Liver (tissue), 9 donors: ENCODE results near the gene PXDN. TPM values are rescaled to one million over a fixed set of nuclear protein-coding genes. Genes with fewer than 3 reads are reported as not detected.

Experiments used
- DNase-seq: peaks from one replicate; pipeline ENCODE4 v3.0.0-alpha.2; 2017; ENCODE audit warnings: low spot score
- H3K27ac ChIP-seq, 2 donors: one replicate each; pipeline ENCODE4 v1.7.0; 2013; ENCODE audit warnings: inconsistent platforms in 2 of 2, low read length in 2 of 2, control low read depth in 1 of 2, low read depth in 1 of 2, mild to moderate bottlenecking in 1 of 2
- H3K27me3 ChIP-seq, 4 donors: one replicate each; pipeline versions ENCODE4 v1.6.1 to v1.7.0; 2013; ENCODE audit warnings: low read length in 3 of 4, inconsistent platforms in 1 of 4, mild to moderate bottlenecking in 1 of 4, moderate library complexity in 1 of 4; ENCODE audit not compliant: control insufficient read depth in 4 of 4, insufficient read depth in 4 of 4
- H3K36me3 ChIP-seq, 4 donors: one replicate each; pipeline versions ENCODE4 v1.6.1 to v1.7.0; 2013; ENCODE audit warnings: low read length in 3 of 4, mild to moderate bottlenecking in 3 of 4, low read depth in 1 of 4, moderate library complexity in 1 of 4; ENCODE audit not compliant: control insufficient read depth in 4 of 4, insufficient read depth in 3 of 4
- H3K4me1 ChIP-seq, 4 donors: one replicate each; pipeline versions ENCODE4 v1.6.1 to v1.7.0; 2013; ENCODE audit warnings: low read length in 3 of 4, mild to moderate bottlenecking in 3 of 4, moderate library complexity in 1 of 4; ENCODE audit not compliant: control insufficient read depth in 4 of 4, insufficient read depth in 4 of 4
- H3K4me3 ChIP-seq, 3 donors: one replicate each; pipeline versions ENCODE4 v1.6.1 to v1.7.0; 2013; ENCODE audit warnings: low read length in 3 of 3, control low read depth in 1 of 3, low read depth in 1 of 3, mild to moderate bottlenecking in 1 of 3
- H3K9ac ChIP-seq, 2 donors: one replicate each; pipeline ENCODE4 v1.7.0; 2013; ENCODE audit warnings: low read length in 2 of 2, mild to moderate bottlenecking in 2 of 2, moderate library complexity in 2 of 2, control low read depth in 1 of 2, low read depth in 1 of 2
- H3K9me3 ChIP-seq, 4 donors: one replicate each; pipeline versions ENCODE4 v1.6.1 to v1.7.0; 2013; ENCODE audit warnings: low read length in 3 of 4; ENCODE audit not compliant: control insufficient read depth in 4 of 4
- EGR1 ChIP-seq, 2 donors: IDR thresholded peaks; 2 replicates each; pipeline ENCODE4 v1.6.1; 2016 to 2018; ENCODE audit warnings: antibody characterized with exemption in 2 of 2, low read depth in 2 of 2
- FOXA1 ChIP-seq: IDR thresholded peaks from 2 replicates; pipeline ENCODE4 v1.6.1; 2016; ENCODE audit warnings: antibody characterized with exemption
- FOXA2 ChIP-seq: IDR thresholded peaks from 2 replicates; pipeline ENCODE4 v1.6.1; 2016; ENCODE audit warnings: antibody characterized with exemption
- GABPA ChIP-seq, 2 donors: IDR thresholded peaks in 1 of 2; conservative IDR thresholded peaks in 1 of 2; 2 replicates each; pipeline ENCODE4 v1.6.1; 2016; ENCODE audit warnings: antibody characterized with exemption in 2 of 2, mild to moderate bottlenecking in 1 of 2, moderate library complexity in 1 of 2
- HNF4A ChIP-seq, 2 donors: conservative IDR thresholded peaks; 2 replicates each; pipeline ENCODE4 v1.6.1; 2016; ENCODE audit warnings: antibody characterized with exemption in 2 of 2, mild to moderate bottlenecking in 2 of 2
- HNF4G ChIP-seq: IDR thresholded peaks from 2 replicates; pipeline ENCODE4 v1.6.1; 2016; ENCODE audit warnings: antibody characterized with exemption
- JUND ChIP-seq, 2 donors: IDR thresholded peaks; 2 replicates each; pipeline ENCODE4 v1.6.1; 2016; ENCODE audit warnings: antibody characterized with exemption in 2 of 2
- MAX ChIP-seq: IDR thresholded peaks from 2 replicates; pipeline ENCODE4 v1.6.1; 2016; ENCODE audit warnings: antibody characterized with exemption
- NR2F2 ChIP-seq: IDR thresholded peaks from 2 replicates; pipeline ENCODE4 v1.6.1; 2016; ENCODE audit warnings: antibody characterized with exemption
- RAD21 ChIP-seq, 2 donors: IDR thresholded peaks; 2 replicates each; pipeline ENCODE4 v1.6.1; 2016; ENCODE audit warnings: antibody characterized with exemption in 2 of 2, mild to moderate bottlenecking in 2 of 2
- RXRA ChIP-seq, 2 donors: IDR thresholded peaks; 2 replicates each; pipeline ENCODE4 v1.6.1; 2017 to 2018; ENCODE audit warnings: antibody characterized with exemption in 2 of 2, mild to moderate bottlenecking in 1 of 2
- SP1 ChIP-seq: IDR thresholded peaks from 2 replicates; pipeline ENCODE4 v1.6.1; 2018; ENCODE audit warnings: antibody characterized with exemption, mild to moderate bottlenecking
- TAF1 ChIP-seq: conservative IDR thresholded peaks from 2 replicates; pipeline ENCODE4 v1.6.1; 2016; ENCODE audit warnings: antibody characterized with exemption, mild to moderate bottlenecking
- YY1 ChIP-seq: IDR thresholded peaks from 2 replicates; pipeline ENCODE4 v1.6.1; 2016; ENCODE audit warnings: antibody characterized with exemption, mild to moderate bottlenecking
- ZBTB33 ChIP-seq: IDR thresholded peaks from 2 replicates; pipeline ENCODE4 v1.6.1; 2016; ENCODE audit warnings: antibody characterized with exemption
- WGBS: extraction: QIAGEN DNeasy Blood & Tissue Kit; methylation state at CpG from one replicate; pipeline ENCODE4 v1.1.7; 2013; 5-methylcytosine and 5-hydroxymethylcytosine counted together
- polyA plus RNA-seq, 2 donors: library from polyadenylated mRNA; stranded (reverse) in 1 of 2; unstranded in 1 of 2; fragments of 200-250 nt in 1 of 2; fragments of >200 nt in 1 of 2; fragmentation: Nextera tagmentation in 1 of 2; extraction: Ambion mirVana in 1 of 2; gene quantifications; one replicate each; pipeline versions ENCODE4 v1.2.1 to v1.2.3, GENCODE V29; 2013 to 2015
- total RNA-seq, 2 donors: library from RNA; depleted of rRNA; stranded (reverse); fragments of >200 nt; gene quantifications; one replicate each; pipeline ENCODE4 v1.2.3, GENCODE V29; 2014
- TF ChIP-seq, protein P1 (sequence below): IDR thresholded peaks from 2 replicates; pipeline ENCODE4 v1.6.1; 2016; ENCODE audit warnings: antibody characterized with exemption
- TF ChIP-seq, protein P2 (sequence below): IDR thresholded peaks from 2 replicates; pipeline ENCODE4 v1.6.1; 2016; ENCODE audit warnings: antibody characterized with exemption, mild to moderate bottlenecking
- TF ChIP-seq, protein P3 (sequence below): fragments of 150-350 bp; IDR thresholded peaks from 2 replicates; pipeline ENCODE4 v1.5.1; 2017; ENCODE audit warnings: improper control_type of control experiment, low read depth, low read length; ENCODE audit not compliant: missing input control
- donor health status: healthy.
- donor health status: healthy.
- donor health status: healthy.
- donor health status: healthy.
- donor health status: healthy.

PXDN gene
- total and polyA plus RNA-seq, 4 donors: 4.2 to 21.5 (median 16.9) TPM

GRCh38 chr2:1697601-1698000 is 46.7 kb downstream of the PXDN start:
- H3K27me3 ChIP-seq: no peaks in the 10 kb centered on the region
- no peaks in the 10 kb centered on the region for H3K36me3 ChIP-seq
- TF ChIP-seq, protein P1, sequence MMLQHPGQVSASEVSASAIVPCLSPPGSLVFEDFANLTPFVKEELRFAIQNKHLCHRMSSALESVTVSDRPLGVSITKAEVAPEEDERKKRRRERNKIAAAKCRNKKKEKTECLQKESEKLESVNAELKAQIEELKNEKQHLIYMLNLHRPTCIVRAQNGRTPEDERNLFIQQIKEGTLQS: no peak
- TF ChIP-seq RXRA (IDR thresholded peaks at IDR 0.05): no peak
- TF ChIP-seq NR2F2: no peak
- no peak for TF ChIP-seq HNF4A (conservative IDR thresholded peaks at IDR 0.05)
- no peak for TF ChIP-seq TAF1
- no peak for TF ChIP-seq GABPA (IDR thresholded peaks at IDR 0.05 in 1 of 2, conservative IDR thresholded peaks at IDR 0.05 in 1 of 2)
- no peak for TF ChIP-seq MAX
- TF ChIP-seq RAD21 (IDR thresholded peaks at IDR 0.05): no peak
- no peak for TF ChIP-seq FOXA2
- no peak for TF ChIP-seq HNF4G
- TF ChIP-seq SP1: no peak
- TF ChIP-seq JUND (IDR thresholded peaks at IDR 0.05): no peak
- TF ChIP-seq, protein P2, sequence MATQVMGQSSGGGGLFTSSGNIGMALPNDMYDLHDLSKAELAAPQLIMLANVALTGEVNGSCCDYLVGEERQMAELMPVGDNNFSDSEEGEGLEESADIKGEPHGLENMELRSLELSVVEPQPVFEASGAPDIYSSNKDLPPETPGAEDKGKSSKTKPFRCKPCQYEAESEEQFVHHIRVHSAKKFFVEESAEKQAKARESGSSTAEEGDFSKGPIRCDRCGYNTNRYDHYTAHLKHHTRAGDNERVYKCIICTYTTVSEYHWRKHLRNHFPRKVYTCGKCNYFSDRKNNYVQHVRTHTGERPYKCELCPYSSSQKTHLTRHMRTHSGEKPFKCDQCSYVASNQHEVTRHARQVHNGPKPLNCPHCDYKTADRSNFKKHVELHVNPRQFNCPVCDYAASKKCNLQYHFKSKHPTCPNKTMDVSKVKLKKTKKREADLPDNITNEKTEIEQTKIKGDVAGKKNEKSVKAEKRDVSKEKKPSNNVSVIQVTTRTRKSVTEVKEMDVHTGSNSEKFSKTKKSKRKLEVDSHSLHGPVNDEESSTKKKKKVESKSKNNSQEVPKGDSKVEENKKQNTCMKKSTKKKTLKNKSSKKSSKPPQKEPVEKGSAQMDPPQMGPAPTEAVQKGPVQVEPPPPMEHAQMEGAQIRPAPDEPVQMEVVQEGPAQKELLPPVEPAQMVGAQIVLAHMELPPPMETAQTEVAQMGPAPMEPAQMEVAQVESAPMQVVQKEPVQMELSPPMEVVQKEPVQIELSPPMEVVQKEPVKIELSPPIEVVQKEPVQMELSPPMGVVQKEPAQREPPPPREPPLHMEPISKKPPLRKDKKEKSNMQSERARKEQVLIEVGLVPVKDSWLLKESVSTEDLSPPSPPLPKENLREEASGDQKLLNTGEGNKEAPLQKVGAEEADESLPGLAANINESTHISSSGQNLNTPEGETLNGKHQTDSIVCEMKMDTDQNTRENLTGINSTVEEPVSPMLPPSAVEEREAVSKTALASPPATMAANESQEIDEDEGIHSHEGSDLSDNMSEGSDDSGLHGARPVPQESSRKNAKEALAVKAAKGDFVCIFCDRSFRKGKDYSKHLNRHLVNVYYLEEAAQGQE: no peak
- no peak for TF ChIP-seq ZBTB33
- no peak for TF ChIP-seq FOXA1
- TF ChIP-seq, protein P3, sequence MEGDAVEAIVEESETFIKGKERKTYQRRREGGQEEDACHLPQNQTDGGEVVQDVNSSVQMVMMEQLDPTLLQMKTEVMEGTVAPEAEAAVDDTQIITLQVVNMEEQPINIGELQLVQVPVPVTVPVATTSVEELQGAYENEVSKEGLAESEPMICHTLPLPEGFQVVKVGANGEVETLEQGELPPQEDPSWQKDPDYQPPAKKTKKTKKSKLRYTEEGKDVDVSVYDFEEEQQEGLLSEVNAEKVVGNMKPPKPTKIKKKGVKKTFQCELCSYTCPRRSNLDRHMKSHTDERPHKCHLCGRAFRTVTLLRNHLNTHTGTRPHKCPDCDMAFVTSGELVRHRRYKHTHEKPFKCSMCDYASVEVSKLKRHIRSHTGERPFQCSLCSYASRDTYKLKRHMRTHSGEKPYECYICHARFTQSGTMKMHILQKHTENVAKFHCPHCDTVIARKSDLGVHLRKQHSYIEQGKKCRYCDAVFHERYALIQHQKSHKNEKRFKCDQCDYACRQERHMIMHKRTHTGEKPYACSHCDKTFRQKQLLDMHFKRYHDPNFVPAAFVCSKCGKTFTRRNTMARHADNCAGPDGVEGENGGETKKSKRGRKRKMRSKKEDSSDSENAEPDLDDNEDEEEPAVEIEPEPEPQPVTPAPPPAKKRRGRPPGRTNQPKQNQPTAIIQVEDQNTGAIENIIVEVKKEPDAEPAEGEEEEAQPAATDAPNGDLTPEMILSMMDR: no peak
- TF ChIP-seq EGR1 (IDR thresholded peaks at IDR 0.05; ENCODE audit: low read depth in 2 of 2): no peak
- TF ChIP-seq YY1: no peak
- no peak overlapping the region for H3K27ac ChIP-seq
- H3K9me3 ChIP-seq: no peaks in the 10 kb centered on the region
- H3K9ac ChIP-seq: no peak overlapping the region
- DNase-seq: no peak
- no peaks in the 10 kb centered on the region for H3K4me1 ChIP-seq
- no peak overlapping the region for H3K4me3 ChIP-seq
- WGBS: 86% methylated on average over 9 of the region's 9 CpGs
